Left renal cortex interstitium (tissue), 4 donors: ENCODE data around the gene PRXL2B. TPM values are rescaled to one million over a fixed set of nuclear protein-coding genes. Genes with fewer than 3 reads are reported as not detected.

Experiments used
- DNase-seq, 4 donors: peaks; one replicate each; pipeline ENCODE4 v3.0.0-alpha.2; 2013; ENCODE audit warnings: low read depth in 4 of 4, low spot score in 2 of 4, missing footprints in 1 of 4
- polyA plus RNA-seq, 4 donors: library from polyadenylated mRNA; unstranded; fragments of 120-200 nt; gene quantifications; one replicate each; pipeline ENCODE4 v1.2.1, GENCODE V29; 2013; ENCODE audit not compliant: insufficient read length in 4 of 4

The PRXL2B gene
- polyA plus RNA-seq, 4 donors = 37.4 to 50.0 (median 43.5) TPM

GRCh38 chr1:2595812-2596529 is 9.4 kb downstream of the PRXL2B start:
- DNase-seq = no peak

- no peak for DNase-seq
Measured at GRCh38 chr1:2596530-2597333, 10.2 kb downstream of the PRXL2B start.

GRCh38 chr1:2597441-2598328 is 11.1 kb downstream of the PRXL2B start:
- DNase-seq = no peak

GRCh38 chr1:2598329-2598931 is 11.9 kb downstream of the PRXL2B start:
- DNase-seq = no peak

GRCh38 chr1:2601721-2602303 is 15.2 kb downstream of the PRXL2B start:
- no peak for DNase-seq

- DNase-seq = no peak
Measured at GRCh38 chr1:2602311-2602835, 15.8 kb downstream of the PRXL2B start.

GRCh38 chr1:2602866-2603520 is 16.4 kb downstream of the PRXL2B start:
- no peak for DNase-seq

- no peak for DNase-seq
Measured at GRCh38 chr1:2603521-2604155, 17.1 kb downstream of the PRXL2B start.

- no peak for DNase-seq
Measured at GRCh38 chr1:2604156-2604843, 17.7 kb downstream of the PRXL2B start.

GRCh38 chr1:2604844-2605508 is 18.4 kb downstream of the PRXL2B start:
- DNase-seq = no peak

GRCh38 chr1:2605509-2606395 is 19.2 kb downstream of the PRXL2B start:
- no peak for DNase-seq

- no peak for DNase-seq
Measured at GRCh38 chr1:2606396-2606880, 19.9 kb downstream of the PRXL2B start.

- no peak for DNase-seq
Measured at GRCh38 chr1:2606881-2607621, 20.5 kb downstream of the PRXL2B start.

GRCh38 chr1:2607641-2608091 is 21.1 kb downstream of the PRXL2B start:
- no peak for DNase-seq

GRCh38 chr1:2609319-2610035 is 22.9 kb downstream of the PRXL2B start:
- DNase-seq = no peak
